Measurements from ENCODE around the gene NFAM1. TPM values are rescaled to one million over a fixed set of nuclear protein-coding genes. Genes with fewer than 3 reads are reported as not detected.

Gene NFAM1
- total and polyA plus RNA-seq, 2 donors (not counting 3 experiments of a cell fraction or from before 2014, with no cell fraction given): not detected

DNA sequence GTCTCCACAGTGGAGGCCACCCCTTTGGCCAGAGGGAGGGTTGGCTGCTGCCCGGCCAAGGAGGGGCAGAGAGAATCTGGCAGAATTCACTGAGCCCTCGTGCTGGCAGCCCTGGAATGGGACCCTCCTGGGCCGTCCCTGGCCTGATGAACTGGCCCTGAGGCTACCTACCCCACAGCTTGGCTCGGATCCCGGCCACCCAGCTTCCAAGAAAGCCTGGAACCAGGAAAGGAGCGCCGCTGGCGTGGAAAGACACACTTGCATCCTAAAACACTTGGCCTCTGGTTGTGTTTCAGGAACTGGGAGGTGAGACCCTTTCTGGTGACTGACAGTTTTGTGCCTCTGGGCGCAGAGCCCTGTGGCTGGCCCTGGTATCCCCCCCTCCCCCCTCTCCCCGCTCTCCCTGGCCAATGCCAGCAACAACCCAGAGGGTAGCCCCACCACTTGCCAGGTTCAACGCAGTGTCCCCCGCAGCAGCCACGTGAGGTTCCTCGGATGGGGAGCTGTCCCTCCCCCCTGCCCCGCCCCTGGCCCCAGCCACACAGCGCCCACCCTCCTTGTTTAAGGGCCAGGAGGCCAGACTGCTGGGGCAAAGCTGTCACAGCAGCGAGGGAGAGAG lies 693 bp downstream of the NFAM1 start:
- H3K36me3 ChIP-seq (ENCODE audit: control insufficient read depth in 2 of 2, extremely low read depth in 1 of 2, insufficient read depth in 2 of 2, low read length in 2 of 2): no peaks in the 10 kb centered on the region
- TF ChIP-seq, protein P1, sequence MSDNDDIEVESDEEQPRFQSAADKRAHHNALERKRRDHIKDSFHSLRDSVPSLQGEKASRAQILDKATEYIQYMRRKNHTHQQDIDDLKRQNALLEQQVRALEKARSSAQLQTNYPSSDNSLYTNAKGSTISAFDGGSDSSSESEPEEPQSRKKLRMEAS (IDR thresholded peaks at IDR 0.05; ENCODE audit: insufficient read depth, insufficient read length): no peak
- no peak for TF ChIP-seq FOS (IDR thresholded peaks at IDR 0.05; ENCODE audit: borderline replicate concordance, insufficient read depth, low read length)
- TF ChIP-seq, protein P2, sequence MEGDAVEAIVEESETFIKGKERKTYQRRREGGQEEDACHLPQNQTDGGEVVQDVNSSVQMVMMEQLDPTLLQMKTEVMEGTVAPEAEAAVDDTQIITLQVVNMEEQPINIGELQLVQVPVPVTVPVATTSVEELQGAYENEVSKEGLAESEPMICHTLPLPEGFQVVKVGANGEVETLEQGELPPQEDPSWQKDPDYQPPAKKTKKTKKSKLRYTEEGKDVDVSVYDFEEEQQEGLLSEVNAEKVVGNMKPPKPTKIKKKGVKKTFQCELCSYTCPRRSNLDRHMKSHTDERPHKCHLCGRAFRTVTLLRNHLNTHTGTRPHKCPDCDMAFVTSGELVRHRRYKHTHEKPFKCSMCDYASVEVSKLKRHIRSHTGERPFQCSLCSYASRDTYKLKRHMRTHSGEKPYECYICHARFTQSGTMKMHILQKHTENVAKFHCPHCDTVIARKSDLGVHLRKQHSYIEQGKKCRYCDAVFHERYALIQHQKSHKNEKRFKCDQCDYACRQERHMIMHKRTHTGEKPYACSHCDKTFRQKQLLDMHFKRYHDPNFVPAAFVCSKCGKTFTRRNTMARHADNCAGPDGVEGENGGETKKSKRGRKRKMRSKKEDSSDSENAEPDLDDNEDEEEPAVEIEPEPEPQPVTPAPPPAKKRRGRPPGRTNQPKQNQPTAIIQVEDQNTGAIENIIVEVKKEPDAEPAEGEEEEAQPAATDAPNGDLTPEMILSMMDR (IDR thresholded peaks at IDR 0.05; ENCODE audit: extremely low read depth in 1 of 2, insufficient read depth in 1 of 2, low read depth in 1 of 2, low read length in 2 of 2): no peak
- no peak for TF ChIP-seq GATA2 (IDR thresholded peaks at IDR 0.05; ENCODE audit: insufficient read depth, insufficient read length, low read depth, low read length)
- TF ChIP-seq POLR2A (IDR thresholded peaks at IDR 0.05; ENCODE audit: low read depth, low read length): no peak
- TF ChIP-seq POLR2AphosphoS5 (IDR thresholded peaks at IDR 0.05; ENCODE audit: insufficient read depth, low read depth, low read length): no peak
- no peak for TF ChIP-seq MYC (IDR thresholded peaks at IDR 0.05; ENCODE audit: low read depth, low read length)
- no peak for TF ChIP-seq JUN (IDR thresholded peaks at IDR 0.05; ENCODE audit: borderline replicate concordance, insufficient read depth, insufficient read length, low read depth)
- TF ChIP-seq EZH2 (IDR thresholded peaks at IDR 0.05; ENCODE audit: borderline replicate concordance, low read depth, low read length, severe bottlenecking): peak; percentile 7
- no peak overlapping the region for H2AFZ ChIP-seq (ENCODE audit: low read depth, low read length)
- no peak for DNase-seq (ENCODE audit: low read depth, low spot score)
- H3K4me3 ChIP-seq (replicated peaks in 1 of 3; ENCODE audit: insufficient read depth in 1 of 3, low read depth in 1 of 3, low read length in 3 of 3): no peak overlapping the region
- H3K27me3 ChIP-seq (ENCODE audit: control insufficient read depth in 2 of 2, insufficient read depth in 2 of 2, low read length in 2 of 2): peaks cover 29 to 31% of the 10 kb centered on the region in 2 experiments
- no peak overlapping the region for H3K4me2 ChIP-seq (ENCODE audit: insufficient read depth, low read length)
- H3K9me1 ChIP-seq (replicated peaks; ENCODE audit: control insufficient read depth, extremely low read depth, insufficient read depth, low read length): no peaks in the 10 kb centered on the region
- H3K9ac ChIP-seq (replicated peaks; ENCODE audit: extremely low read depth, insufficient read depth, low read length): no peak overlapping the region
- ChIA-PET POLR2A (no interaction called here), CTCF (interaction anchor here (0.7 to 1.5 kb wide), 2 partner anchors 12 to 466 kb away, joined by 3 to 4 read pairs; no protein-coding TSS in a partner anchor)
- H3K79me2 ChIP-seq (ENCODE audit: control insufficient read depth, insufficient read depth, low read length): no peaks in the 10 kb centered on the region
- dilution Hi-C loops (cut with MboI; ENCODE audit: extremely low pct_ligation_motif_present, low sequenced_read_pairs): no loop called here
- no peaks in the 10 kb centered on the region for H3K9me3 ChIP-seq (replicated peaks; ENCODE audit: control insufficient read depth, insufficient read depth, low read length)
- no peak for FAIRE-seq
- no TSS peak for BruUV-seq (replicated peaks)
- no peaks in the 10 kb centered on the region for H3K4me1 ChIP-seq (ENCODE audit: control insufficient read depth, extremely low read depth, insufficient read depth, low read length)
- no peaks in the 10 kb centered on the region for H4K20me1 ChIP-seq (replicated peaks; ENCODE audit: control insufficient read depth, extremely low read depth, insufficient read depth, low read length)
- H3K27ac ChIP-seq (ENCODE audit: insufficient read depth, low read depth, low read length): no peak overlapping the region
- intact Hi-C loops (cut with micrococcal nuclease): loop anchor here (10.0 kb wide), 1 partner anchor 157 kb away; the partner anchor contains the start of gene TCF20

Data from endothelial cell of umbilical vein (primary cell).